ENCODE results near the gene FEZ2.

The FEZ2 gene

DNA sequence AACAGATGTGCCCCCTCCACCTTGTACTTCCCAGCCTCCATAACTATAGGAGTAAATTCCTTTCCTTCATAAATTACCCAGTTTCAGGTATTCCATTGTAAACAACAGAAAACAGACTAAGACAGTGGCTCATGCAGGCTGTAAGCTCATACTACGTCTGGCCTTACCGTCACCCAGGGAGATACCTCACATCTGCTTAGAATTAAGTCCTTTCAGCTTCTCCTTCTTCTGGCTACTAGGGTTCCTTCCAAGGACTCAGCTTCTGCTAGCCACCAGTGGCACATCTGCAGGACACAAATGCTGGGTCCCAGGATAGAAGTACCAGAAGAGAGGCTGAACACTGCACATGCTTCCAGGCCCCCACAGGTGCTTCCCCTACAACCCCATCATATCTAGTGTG lies 22.4 kb upstream of the FEZ2 start:
- no peak overlapping the region for H3K4me3 ChIP-seq (ENCODE audit: low read depth, low read length)
- no peak for DNase-seq (ENCODE audit: low read depth)
- TF ChIP-seq, protein P1, sequence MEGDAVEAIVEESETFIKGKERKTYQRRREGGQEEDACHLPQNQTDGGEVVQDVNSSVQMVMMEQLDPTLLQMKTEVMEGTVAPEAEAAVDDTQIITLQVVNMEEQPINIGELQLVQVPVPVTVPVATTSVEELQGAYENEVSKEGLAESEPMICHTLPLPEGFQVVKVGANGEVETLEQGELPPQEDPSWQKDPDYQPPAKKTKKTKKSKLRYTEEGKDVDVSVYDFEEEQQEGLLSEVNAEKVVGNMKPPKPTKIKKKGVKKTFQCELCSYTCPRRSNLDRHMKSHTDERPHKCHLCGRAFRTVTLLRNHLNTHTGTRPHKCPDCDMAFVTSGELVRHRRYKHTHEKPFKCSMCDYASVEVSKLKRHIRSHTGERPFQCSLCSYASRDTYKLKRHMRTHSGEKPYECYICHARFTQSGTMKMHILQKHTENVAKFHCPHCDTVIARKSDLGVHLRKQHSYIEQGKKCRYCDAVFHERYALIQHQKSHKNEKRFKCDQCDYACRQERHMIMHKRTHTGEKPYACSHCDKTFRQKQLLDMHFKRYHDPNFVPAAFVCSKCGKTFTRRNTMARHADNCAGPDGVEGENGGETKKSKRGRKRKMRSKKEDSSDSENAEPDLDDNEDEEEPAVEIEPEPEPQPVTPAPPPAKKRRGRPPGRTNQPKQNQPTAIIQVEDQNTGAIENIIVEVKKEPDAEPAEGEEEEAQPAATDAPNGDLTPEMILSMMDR (IDR thresholded peaks at IDR 0.05; ENCODE audit: low read depth, low read length, missing control alignments) = no peak

DNA sequence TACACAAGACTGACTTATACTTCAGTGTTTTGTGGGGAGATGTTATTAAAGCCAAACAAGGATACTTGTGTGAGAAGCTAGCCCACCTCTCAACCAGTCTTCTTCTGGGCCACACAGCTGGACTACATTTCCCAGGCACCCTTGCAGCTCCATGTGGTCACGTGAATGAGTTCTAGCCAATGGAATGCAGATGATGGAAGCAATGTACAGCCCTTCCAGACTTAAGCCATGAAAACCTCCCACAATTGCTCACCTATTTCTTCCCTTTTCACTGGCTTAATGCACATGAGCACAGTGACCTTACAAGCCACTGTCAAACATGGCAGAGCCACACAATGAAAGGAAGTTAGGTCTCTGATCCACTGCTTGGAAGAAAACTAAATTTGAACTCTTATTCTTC lies 20.4 kb upstream of the FEZ2 start:
- no peak overlapping the region for H3K4me3 ChIP-seq (ENCODE audit: low read depth, low read length)
- TF ChIP-seq, protein P1 (IDR thresholded peaks at IDR 0.05; ENCODE audit: low read depth, low read length, missing control alignments) = no peak
- DNase-seq (ENCODE audit: low read depth) = peak; percentile 36

DNA sequence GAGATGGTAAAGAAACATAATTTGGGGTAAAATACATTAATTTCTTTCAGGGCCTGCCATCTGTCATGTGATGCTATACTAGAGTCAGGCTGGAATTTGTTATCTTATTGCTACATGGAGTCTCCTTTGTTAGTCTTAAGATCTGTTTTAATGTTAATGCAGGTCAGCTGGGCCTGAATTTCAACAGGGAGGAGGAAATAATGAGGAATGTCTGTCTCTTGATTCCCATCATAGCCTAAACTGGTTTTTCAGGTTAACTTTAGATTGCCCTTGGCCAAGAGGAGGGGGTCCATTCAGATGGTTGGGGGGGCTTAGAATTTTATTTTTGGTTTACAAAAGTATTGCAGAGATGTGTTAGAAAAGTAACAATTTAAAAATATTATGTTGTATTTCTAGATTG lies 19.0 kb upstream of the FEZ2 start:
- no peak for DNase-seq (ENCODE audit: low read depth)
- no peak overlapping the region for H3K4me3 ChIP-seq (ENCODE audit: low read depth, low read length)
- TF ChIP-seq, protein P1 (IDR thresholded peaks at IDR 0.05; ENCODE audit: low read depth, low read length, missing control alignments) = no peak

DNA sequence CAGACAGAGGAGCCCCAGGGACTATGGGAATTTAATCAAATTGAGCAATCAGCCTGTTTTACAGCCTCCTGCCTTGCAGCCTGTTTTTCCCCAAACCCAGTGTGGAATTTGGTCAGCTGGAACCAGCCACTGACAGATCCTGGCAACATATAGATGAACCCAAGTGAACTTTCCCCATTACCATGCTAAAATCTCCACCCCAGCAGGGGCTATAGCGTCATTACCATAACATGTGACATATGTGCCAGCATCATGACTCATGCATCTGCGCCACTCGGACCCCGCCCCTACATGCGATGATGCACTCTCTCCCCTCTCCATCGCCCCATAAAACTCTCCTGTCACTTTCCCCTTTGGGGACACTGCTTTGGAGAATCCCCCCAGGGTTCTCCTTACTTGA lies 17.3 kb upstream of the FEZ2 start:
- DNase-seq (ENCODE audit: low read depth) = no peak
- TF ChIP-seq, protein P1 (IDR thresholded peaks at IDR 0.05; ENCODE audit: low read depth, low read length, missing control alignments) = no peak
- no peak overlapping the region for H3K4me3 ChIP-seq (ENCODE audit: low read depth, low read length)

DNA sequence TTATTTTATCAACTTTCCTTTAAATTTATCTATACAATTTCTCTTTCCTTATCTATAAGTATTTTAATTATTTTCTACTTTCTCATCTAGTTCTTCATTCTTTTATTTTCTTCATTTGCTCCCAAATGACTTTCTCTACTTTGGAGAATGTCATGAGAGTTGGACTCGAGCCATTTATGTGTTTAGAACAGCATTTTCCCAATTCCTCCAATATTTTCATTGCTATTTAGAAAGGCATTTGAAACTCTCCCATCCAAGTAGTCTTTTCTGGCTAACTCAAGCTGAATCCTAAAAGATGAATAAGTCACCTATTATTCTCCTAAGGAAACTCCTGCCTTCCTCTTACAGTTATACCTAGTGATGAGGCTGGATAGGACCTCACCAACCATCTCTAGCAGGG lies 15.8 kb upstream of the FEZ2 start:
- H3K4me3 ChIP-seq (ENCODE audit: low read depth, low read length) = no peak overlapping the region
- DNase-seq (ENCODE audit: low read depth) = no peak
- TF ChIP-seq, protein P1 (IDR thresholded peaks at IDR 0.05; ENCODE audit: low read depth, low read length, missing control alignments) = no peak

DNA sequence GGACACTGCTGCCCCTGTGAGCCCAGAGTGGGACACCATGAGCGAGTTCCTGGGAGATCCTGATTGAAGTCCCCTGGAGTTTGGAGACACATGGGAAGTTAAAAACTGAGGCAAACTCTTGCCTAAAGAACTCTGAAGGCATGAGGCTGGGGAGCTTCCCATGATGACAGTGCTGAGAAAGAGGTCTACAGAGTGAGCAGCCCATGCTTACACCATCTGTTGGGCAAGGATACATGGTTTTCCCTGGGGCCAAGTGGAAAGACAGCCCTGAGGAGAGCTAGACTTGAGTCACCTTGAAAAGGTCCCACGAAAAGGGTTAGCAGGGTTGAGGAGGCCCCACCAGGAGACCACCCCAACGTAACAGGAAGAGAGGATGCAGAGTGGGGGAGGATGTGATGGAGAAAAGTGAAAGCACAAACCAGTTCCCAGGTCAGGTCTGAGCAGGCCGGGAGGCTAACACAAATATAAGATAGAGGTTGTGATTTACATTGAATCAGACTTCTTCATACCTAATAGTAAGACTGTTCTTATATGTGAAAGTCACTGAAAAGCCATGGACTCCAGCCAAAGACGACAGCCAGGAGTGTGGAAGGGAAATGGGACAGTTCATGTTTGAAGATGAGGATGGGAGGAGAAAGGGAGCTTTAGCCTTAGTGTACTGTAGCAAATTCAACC lies 13.5 kb upstream of the FEZ2 start:
- H3K4me3 ChIP-seq (ENCODE audit: low read depth, low read length) = no peak overlapping the region
- TF ChIP-seq, protein P1 (IDR thresholded peaks at IDR 0.05; ENCODE audit: low read depth, low read length, missing control alignments) = no peak
- DNase-seq (ENCODE audit: low read depth) = no peak

DNA sequence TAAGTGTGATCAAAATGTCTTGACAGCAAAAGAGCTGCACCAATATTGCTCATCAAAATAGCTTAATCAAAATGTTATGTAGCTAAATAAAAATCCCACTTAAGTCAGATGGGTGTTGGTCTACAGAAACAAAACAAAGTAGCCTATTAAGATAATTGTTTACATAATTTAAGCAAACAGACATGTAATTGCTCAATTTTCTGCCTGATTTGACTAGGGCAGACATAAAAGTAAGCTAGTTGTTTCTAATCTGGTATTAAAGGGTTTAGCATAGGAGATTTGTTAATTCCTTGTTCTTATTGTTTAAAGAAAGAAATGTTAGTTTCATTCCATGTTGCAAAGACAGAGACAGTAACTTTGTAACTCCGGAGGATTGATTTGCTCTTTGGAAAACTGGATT lies 11.5 kb upstream of the FEZ2 start:
- no peak overlapping the region for H3K4me3 ChIP-seq (ENCODE audit: low read depth, low read length)
- TF ChIP-seq, protein P1 (IDR thresholded peaks at IDR 0.05; ENCODE audit: low read depth, low read length, missing control alignments) = no peak
- no peak for DNase-seq (ENCODE audit: low read depth)

All from GM12864 (cell line).